ACC112 (cell line): Measurements from ENCODE around the gene PIR.

Experiments
- H2AFZ ChIP-seq: fragments of 200-600 bp; sonication (generic); one replicate; pipeline ENCODE4 v1.6.0; 2017; ENCODE audit warnings: antibody characterized with exemption, low read length; ENCODE audit not compliant: unreplicated experiment
- H3K27ac ChIP-seq: fragments of 200-600 bp; sonication (generic); 2 replicates; pipeline ENCODE4 v1.5.1; 2014; ENCODE audit warnings: low read depth, mild to moderate bottlenecking, antibody characterized with exemption, low read length, moderate library complexity
- H3K27me3 ChIP-seq: fragments of 200-600 bp; sonication (generic); 2 replicates; pipeline ENCODE4 v1.6.1; 2014; ENCODE audit warnings: mild to moderate bottlenecking, antibody characterized with exemption, low read length, moderate library complexity, mixed read lengths; ENCODE audit not compliant: insufficient read depth
- H3K36me3 ChIP-seq: fragments of 200-600 bp; sonication (generic); 2 replicates; pipeline ENCODE4 v1.6.1; 2016; ENCODE audit warnings: mild to moderate bottlenecking, antibody characterized with exemption, low read length, moderate library complexity, mixed read lengths; ENCODE audit not compliant: insufficient read depth
- H3K4me1 ChIP-seq: fragments of 200-600 bp; sonication (generic); one replicate; pipeline ENCODE4 v1.6.1; 2016; ENCODE audit warnings: low read length, mixed read lengths; ENCODE audit not compliant: insufficient read depth, unreplicated experiment, control insufficient read depth
- H3K4me3 ChIP-seq: fragments of 200-600 bp; sonication (generic); 2 replicates; pipeline ENCODE4 v1.5.1; 2014; ENCODE audit warnings: mild to moderate bottlenecking, low read depth, low read length
- H3K79me2 ChIP-seq: fragments of 200-600 bp; sonication (generic); one replicate; pipeline ENCODE4 v1.6.0; 2016; ENCODE audit warnings: low read length; ENCODE audit not compliant: control insufficient read depth, unreplicated experiment, insufficient read depth

PIR gene

GRCh38 chrX:15425024-15425423 is 68.1 kb downstream of the PIR start:
- no peaks in the 10 kb centered on the region for H3K27me3 ChIP-seq
- H3K27ac ChIP-seq = no peak overlapping the region
- H3K4me3 ChIP-seq = no peak overlapping the region
- H2AFZ ChIP-seq = no peak overlapping the region
- H3K79me2 ChIP-seq = no peaks in the 10 kb centered on the region
- no peaks in the 10 kb centered on the region for H3K4me1 ChIP-seq
- H3K36me3 ChIP-seq = no peaks in the 10 kb centered on the region

- Histone ChIP-seq H2AFZ (no peak overlapping the region), H3K79me2 (no peaks in the 10 kb centered on the region), H3K4me3 (no peak overlapping the region; the same call in 1 of the 2 replicates), H3K4me1 (peaks cover 9% of the 10 kb centered on the region), H3K27me3 (no peaks in the 10 kb centered on the region), H3K27ac (no peak overlapping the region), H3K36me3 (peaks cover 5% of the 10 kb centered on the region; the same call in 1 of the 2 replicates)
Measured at GRCh38 chrX:15418707-15419181, 74.4 kb downstream of the PIR start.

- Histone ChIP-seq H2AFZ (no peak overlapping the region), H3K27me3 (no peaks in the 10 kb centered on the region), H3K36me3 (peaks cover 5% of the 10 kb centered on the region; the same call in 1 of the 2 replicates), H3K79me2 (no peaks in the 10 kb centered on the region), H3K4me3 (no peak overlapping the region; the same call in 1 of the 2 replicates), H3K27ac (no peak overlapping the region), H3K4me1 (peaks cover 9% of the 10 kb centered on the region)
Measured at GRCh38 chrX:15418041-15418706, 75.0 kb downstream of the PIR start.

- H3K4me1 ChIP-seq = peaks cover 9% of the 10 kb centered on the region
- no peaks in the 10 kb centered on the region for H3K79me2 ChIP-seq
- peaks cover 5% of the 10 kb centered on the region; the same call in 1 of the 2 replicates for H3K36me3 ChIP-seq
- no peaks in the 10 kb centered on the region for H3K27me3 ChIP-seq
- no peak overlapping the region for H3K27ac ChIP-seq
- no peak overlapping the region for H3K4me3 ChIP-seq
- H2AFZ ChIP-seq = no peak overlapping the region
Measured at GRCh38 chrX:15416133-15416993, 76.8 kb downstream of the PIR start.

- no peaks in the 10 kb centered on the region for H3K27me3 ChIP-seq
- peaks cover 2% of the 10 kb centered on the region for H3K4me1 ChIP-seq
- H2AFZ ChIP-seq = no peak overlapping the region
- H3K27ac ChIP-seq = no peak overlapping the region
- H3K79me2 ChIP-seq = no peaks in the 10 kb centered on the region
- H3K36me3 ChIP-seq = peaks cover 5% of the 10 kb centered on the region; the same call in 1 of the 2 replicates
- no peak overlapping the region for H3K4me3 ChIP-seq
Measured at GRCh38 chrX:15413101-15413500, 80.0 kb downstream of the PIR start.

GRCh38 chrX:15410947-15411346 is 82.2 kb downstream of the PIR start:
- H2AFZ ChIP-seq = no peak overlapping the region
- no peaks in the 10 kb centered on the region for H3K27me3 ChIP-seq
- no peaks in the 10 kb centered on the region for H3K79me2 ChIP-seq
- no peak overlapping the region for H3K27ac ChIP-seq
- H3K36me3 ChIP-seq = no peaks in the 10 kb centered on the region
- H3K4me1 ChIP-seq = no peaks in the 10 kb centered on the region
- no peak overlapping the region for H3K4me3 ChIP-seq

GRCh38 chrX:15410430-15410829 is 82.7 kb downstream of the PIR start:
- Histone ChIP-seq H2AFZ (no peak overlapping the region), H3K36me3 (no peaks in the 10 kb centered on the region), H3K4me3 (no peak overlapping the region), H3K79me2 (no peaks in the 10 kb centered on the region), H3K27me3 (no peaks in the 10 kb centered on the region), H3K4me1 (peaks cover 1% of the 10 kb centered on the region), H3K27ac (no peak overlapping the region)

- Histone ChIP-seq H3K79me2 (no peaks in the 10 kb centered on the region), H2AFZ (no peak overlapping the region), H3K27ac (no peak overlapping the region), H3K27me3 (no peaks in the 10 kb centered on the region), H3K4me3 (no peak overlapping the region), H3K36me3 (no peaks in the 10 kb centered on the region), H3K4me1 (peaks cover 7% of the 10 kb centered on the region)
Measured at GRCh38 chrX:15405846-15406245, 87.3 kb downstream of the PIR start.

- no peak overlapping the region for H2AFZ ChIP-seq
- H3K27ac ChIP-seq = no peak overlapping the region
- H3K4me3 ChIP-seq = no peak overlapping the region
- H3K27me3 ChIP-seq = no peaks in the 10 kb centered on the region
- no peaks in the 10 kb centered on the region for H3K36me3 ChIP-seq
- H3K79me2 ChIP-seq = no peaks in the 10 kb centered on the region
- peaks cover 7% of the 10 kb centered on the region for H3K4me1 ChIP-seq
Measured at GRCh38 chrX:15404401-15405096, 88.6 kb downstream of the PIR start.

GRCh38 chrX:15401378-15401777 is 91.8 kb downstream of the PIR start:
- peaks cover 7% of the 10 kb centered on the region for H3K4me1 ChIP-seq
- H3K79me2 ChIP-seq = no peaks in the 10 kb centered on the region
- H3K36me3 ChIP-seq = no peaks in the 10 kb centered on the region; the same call in 1 of the 2 replicates
- H3K4me3 ChIP-seq = no peak overlapping the region
- H3K27ac ChIP-seq = no peak overlapping the region
- H2AFZ ChIP-seq = no peak overlapping the region
- H3K27me3 ChIP-seq = no peaks in the 10 kb centered on the region
